ENCODE data around the gene SHROOM2. TPM values are rescaled to one million over a fixed set of nuclear protein-coding genes. Genes with fewer than 3 reads are reported as not detected.

The SHROOM2 gene
- total RNA-seq, 4 donors from 2014 or later: 7.8 to 13.2 (median 11.2) TPM

DNA sequence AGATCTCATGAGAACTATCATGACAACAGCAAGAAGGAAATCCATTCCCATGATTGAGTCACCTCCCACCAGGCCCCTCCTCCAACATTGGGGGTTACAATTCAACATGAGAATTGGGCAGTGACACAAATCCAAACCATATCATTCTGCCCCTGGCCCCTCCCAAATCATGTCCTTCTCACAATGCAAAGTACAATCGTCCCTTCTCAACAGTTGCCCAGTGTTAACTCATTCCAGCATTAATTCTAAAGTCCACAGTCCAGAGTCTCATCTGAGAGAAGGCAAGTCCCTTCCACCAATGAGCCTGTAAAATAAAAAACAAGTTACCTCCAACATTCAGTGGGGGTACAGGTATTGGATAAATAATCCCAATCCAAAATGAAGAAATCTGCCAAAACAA lies 166.1 kb downstream of the SHROOM2 start:
- TF ChIP-seq, protein P1, sequence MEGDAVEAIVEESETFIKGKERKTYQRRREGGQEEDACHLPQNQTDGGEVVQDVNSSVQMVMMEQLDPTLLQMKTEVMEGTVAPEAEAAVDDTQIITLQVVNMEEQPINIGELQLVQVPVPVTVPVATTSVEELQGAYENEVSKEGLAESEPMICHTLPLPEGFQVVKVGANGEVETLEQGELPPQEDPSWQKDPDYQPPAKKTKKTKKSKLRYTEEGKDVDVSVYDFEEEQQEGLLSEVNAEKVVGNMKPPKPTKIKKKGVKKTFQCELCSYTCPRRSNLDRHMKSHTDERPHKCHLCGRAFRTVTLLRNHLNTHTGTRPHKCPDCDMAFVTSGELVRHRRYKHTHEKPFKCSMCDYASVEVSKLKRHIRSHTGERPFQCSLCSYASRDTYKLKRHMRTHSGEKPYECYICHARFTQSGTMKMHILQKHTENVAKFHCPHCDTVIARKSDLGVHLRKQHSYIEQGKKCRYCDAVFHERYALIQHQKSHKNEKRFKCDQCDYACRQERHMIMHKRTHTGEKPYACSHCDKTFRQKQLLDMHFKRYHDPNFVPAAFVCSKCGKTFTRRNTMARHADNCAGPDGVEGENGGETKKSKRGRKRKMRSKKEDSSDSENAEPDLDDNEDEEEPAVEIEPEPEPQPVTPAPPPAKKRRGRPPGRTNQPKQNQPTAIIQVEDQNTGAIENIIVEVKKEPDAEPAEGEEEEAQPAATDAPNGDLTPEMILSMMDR (IDR thresholded peaks at IDR 0.05): no peak
- no peak for TF ChIP-seq POLR2A (IDR thresholded peaks at IDR 0.05)
- Histone ChIP-seq H3K9me3 (no peaks in the 10 kb centered on the region), H3K36me3 (peaks cover 0 to 13% (median 0%) of the 10 kb centered on the region in 3 donors), H3K27me3 (no peaks in the 10 kb centered on the region), H3K4me3 (no peak overlapping the region), H3K4me1 (no peaks in the 10 kb centered on the region), H3K27ac (no peak overlapping the region)
- WGBS, 2 donors: 63 to 100% methylated on average over 1 of the region's 1 CpG
- no peak for DNase-seq
- intact Hi-C loops (cut with DNase I): no loop called here

GRCh38 chrX:9953396-9953795 lies 167.2 kb downstream of the SHROOM2 start:
- WGBS, 2 donors: 62 to 82% methylated on average over 2 of the region's 2 CpGs
- Histone ChIP-seq H3K4me1 (no peaks in the 10 kb centered on the region), H3K9me3 (no peaks in the 10 kb centered on the region), H3K36me3 (peaks cover 0 to 3% (median 0%) of the 10 kb centered on the region in 3 donors), H3K27me3 (no peaks in the 10 kb centered on the region), H3K4me3 (no peak overlapping the region), H3K27ac (no peak overlapping the region)
- no peak for DNase-seq
- TF ChIP-seq, protein P1 (IDR thresholded peaks at IDR 0.05): no peak
- TF ChIP-seq POLR2A (IDR thresholded peaks at IDR 0.05): no peak
- intact Hi-C loops (cut with DNase I): no loop called here

DNA sequence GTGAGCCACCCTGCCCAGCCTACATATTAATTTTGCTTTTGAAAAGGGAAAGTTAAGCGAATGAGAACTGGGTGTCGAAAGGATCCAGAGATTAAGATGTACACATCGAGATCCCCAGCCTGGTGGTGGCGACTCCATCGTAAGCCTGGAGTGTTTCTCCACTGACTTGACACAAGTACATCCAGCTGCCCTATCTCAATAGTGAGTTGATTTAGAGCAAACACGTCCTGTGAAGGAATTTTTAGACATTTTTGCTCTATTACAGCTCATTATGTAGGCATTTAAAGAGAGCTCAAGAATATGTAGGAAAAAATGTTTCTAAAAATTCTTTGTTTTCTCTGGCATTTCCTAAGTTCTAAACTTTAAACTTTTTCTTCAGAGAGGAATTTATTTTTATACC lies 169.3 kb downstream of the SHROOM2 start:
- intact Hi-C loops (cut with DNase I): no loop called here
- H3K27me3 ChIP-seq: no peaks in the 10 kb centered on the region
- 72 to 87% methylated on average over 6 of the region's 6 CpGs for WGBS, 2 donors
- no peaks in the 10 kb centered on the region for H3K9me3 ChIP-seq
- no peak for DNase-seq
- TF ChIP-seq, protein P1 (IDR thresholded peaks at IDR 0.05): no peak
- TF ChIP-seq POLR2A (IDR thresholded peaks at IDR 0.05): no peak
- H3K4me1 ChIP-seq: no peaks in the 10 kb centered on the region
- no peak overlapping the region for H3K27ac ChIP-seq
- H3K4me3 ChIP-seq: no peak overlapping the region
- H3K36me3 ChIP-seq: no peaks in the 10 kb centered on the region

- intact Hi-C loops (cut with DNase I): no loop called here
- H3K36me3 ChIP-seq: no peaks in the 10 kb centered on the region
- H3K4me3 ChIP-seq: no peak overlapping the region
- 83 to 87% methylated on average over 7 to 9 of the region's 9 CpGs for WGBS, 2 donors
- H3K9me3 ChIP-seq: no peaks in the 10 kb centered on the region
- DNase-seq: no peak
- TF ChIP-seq, protein P1 (IDR thresholded peaks at IDR 0.05): no peak
- no peak for TF ChIP-seq POLR2A (IDR thresholded peaks at IDR 0.05)
- no peaks in the 10 kb centered on the region for H3K27me3 ChIP-seq
- H3K4me1 ChIP-seq: no peaks in the 10 kb centered on the region
- no peak overlapping the region for H3K27ac ChIP-seq
Observed at GRCh38 chrX:9957743-9958142, 171.5 kb downstream of the SHROOM2 start.

DNA sequence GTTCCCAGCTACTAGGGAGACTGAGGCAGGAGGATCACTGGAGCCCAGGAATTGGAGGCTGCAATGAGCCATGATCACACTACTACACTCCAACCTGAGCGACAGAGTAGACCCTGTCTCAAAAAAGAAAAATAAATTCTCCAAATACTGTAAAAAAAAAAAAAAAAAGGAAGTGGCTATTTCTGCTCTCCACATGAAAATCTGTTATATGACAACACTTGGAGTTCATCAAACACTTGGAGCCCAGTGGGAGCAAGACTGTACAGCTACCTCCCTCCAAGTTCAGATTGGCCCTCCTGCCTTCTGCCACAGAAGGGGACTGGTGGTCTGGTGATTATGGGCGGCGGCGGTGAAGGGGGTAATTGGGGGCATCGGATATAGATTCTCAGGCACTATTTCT lies 172.0 kb downstream of the SHROOM2 start:
- H3K4me3 ChIP-seq: no peak overlapping the region
- DNase-seq: no peak
- no peaks in the 10 kb centered on the region for H3K36me3 ChIP-seq
- 75 to 90% methylated on average over 4 to 5 of the region's 5 CpGs for WGBS, 2 donors
- H3K4me1 ChIP-seq: no peaks in the 10 kb centered on the region
- H3K27me3 ChIP-seq: no peaks in the 10 kb centered on the region
- TF ChIP-seq POLR2A (IDR thresholded peaks at IDR 0.05): no peak
- TF ChIP-seq, protein P1 (IDR thresholded peaks at IDR 0.05): no peak
- intact Hi-C loops (cut with DNase I): no loop called here
- H3K27ac ChIP-seq: no peak overlapping the region
- H3K9me3 ChIP-seq: no peaks in the 10 kb centered on the region

Data from esophagus squamous epithelium (tissue), 5 donors.